Neural progenitor cell (in vitro differentiated cells): ENCODE results near the gene TRRAP.

Source experiments
- EZH2 ChIP-seq: fragments of 200-600 bp; sonication (generic); IDR thresholded peaks from 2 replicates; pipeline ENCODE4 v1.6.1; 2017; ENCODE audit warnings: antibody characterized with exemption, mild to moderate bottlenecking, moderate library complexity
- EZH2phosphoT487 ChIP-seq: fragments of 200-600 bp; sonication (generic); IDR thresholded peaks from 2 replicates; pipeline ENCODE4 v1.6.1; 2017; ENCODE audit warnings: antibody characterized with exemption
- TF ChIP-seq, protein P1 (sequence below): fragments of 200-600 bp; sonication (generic); IDR thresholded peaks from 2 replicates; pipeline ENCODE4 v1.5.1; 2017; ENCODE audit warnings: antibody characterized with exemption, mild to moderate bottlenecking

DNA sequence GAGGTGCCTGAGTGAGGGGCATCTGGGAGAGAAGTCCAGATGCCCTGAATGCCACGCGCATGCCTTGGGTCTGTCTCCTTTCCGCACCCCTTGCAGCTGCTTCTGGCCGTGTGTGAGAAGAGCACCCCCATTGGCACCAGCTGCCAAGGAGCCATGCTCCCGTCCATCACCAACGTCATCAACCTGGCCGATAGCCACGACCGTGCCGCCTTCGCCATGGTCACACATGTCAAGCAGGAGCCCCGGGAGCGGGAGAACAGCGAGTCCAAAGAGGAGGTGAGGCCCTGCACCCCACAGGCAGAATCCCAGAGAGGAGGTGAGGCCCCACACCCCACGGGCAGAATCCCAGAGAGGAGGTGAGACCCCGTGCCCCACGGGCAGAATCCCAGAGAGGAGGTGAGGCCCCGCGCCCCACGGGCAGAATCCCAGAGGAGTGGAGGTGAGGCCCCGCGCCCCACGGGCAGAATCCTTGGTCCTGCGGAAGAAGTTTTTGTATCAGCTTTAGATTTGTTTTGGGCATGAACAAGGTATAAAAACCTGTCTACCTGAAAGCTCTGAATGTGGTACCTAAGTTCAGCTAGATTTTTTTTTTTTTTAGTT, 91.8 kb downstream of the TRRAP start:
- TF ChIP-seq, protein P1, sequence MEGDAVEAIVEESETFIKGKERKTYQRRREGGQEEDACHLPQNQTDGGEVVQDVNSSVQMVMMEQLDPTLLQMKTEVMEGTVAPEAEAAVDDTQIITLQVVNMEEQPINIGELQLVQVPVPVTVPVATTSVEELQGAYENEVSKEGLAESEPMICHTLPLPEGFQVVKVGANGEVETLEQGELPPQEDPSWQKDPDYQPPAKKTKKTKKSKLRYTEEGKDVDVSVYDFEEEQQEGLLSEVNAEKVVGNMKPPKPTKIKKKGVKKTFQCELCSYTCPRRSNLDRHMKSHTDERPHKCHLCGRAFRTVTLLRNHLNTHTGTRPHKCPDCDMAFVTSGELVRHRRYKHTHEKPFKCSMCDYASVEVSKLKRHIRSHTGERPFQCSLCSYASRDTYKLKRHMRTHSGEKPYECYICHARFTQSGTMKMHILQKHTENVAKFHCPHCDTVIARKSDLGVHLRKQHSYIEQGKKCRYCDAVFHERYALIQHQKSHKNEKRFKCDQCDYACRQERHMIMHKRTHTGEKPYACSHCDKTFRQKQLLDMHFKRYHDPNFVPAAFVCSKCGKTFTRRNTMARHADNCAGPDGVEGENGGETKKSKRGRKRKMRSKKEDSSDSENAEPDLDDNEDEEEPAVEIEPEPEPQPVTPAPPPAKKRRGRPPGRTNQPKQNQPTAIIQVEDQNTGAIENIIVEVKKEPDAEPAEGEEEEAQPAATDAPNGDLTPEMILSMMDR, result no peak
- TF ChIP-seq EZH2 (no peak), EZH2phosphoT487 (no peak)
